ENCODE data around the gene KDM4C. TPM values are rescaled to one million over a fixed set of nuclear protein-coding genes. Genes with fewer than 3 reads are reported as not detected.

The KDM4C gene
- total RNA-seq, 5 donors from 2014 or later (not counting 1 experiment from before 2014, with no cell fraction given) = 66.4 to 107 (median 76.0) TPM

DNA sequence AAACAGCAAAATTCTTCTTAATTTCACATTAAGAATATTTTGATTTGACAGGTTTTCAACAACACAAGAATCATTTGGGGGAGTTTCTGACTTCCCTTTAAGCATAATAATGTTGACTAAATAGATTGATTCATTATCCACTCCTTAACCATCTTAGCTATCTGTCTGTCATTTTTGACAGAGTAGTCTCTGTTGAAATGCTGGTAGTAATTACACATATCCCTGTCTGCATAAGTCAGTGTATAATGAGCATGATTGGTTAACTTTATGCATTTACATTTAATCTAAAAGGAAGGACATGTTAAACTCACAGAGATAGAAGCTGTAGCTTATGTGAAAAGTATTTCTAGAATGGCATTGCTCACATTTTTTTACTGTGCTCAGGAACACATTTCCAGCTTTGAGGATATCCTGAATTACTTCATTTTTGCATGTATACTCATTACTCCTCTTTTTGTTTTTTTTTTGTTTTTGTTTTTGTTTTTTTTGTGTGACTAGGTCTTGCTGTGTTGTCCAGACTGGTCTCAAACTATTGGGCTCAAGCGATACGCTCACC, 385.9 kb downstream of the KDM4C start:
- H3K27me3 Mint-ChIP-seq = no peaks in the 10 kb centered on the region
- H3K27ac ChIP-seq (ENCODE audit: low read length) = no peak overlapping the region
- POLR2A ChIA-PET = interaction anchor here in 1 of 2 donors (0.6 kb wide), 1 partner anchor 36 kb away, joined by 3 read pairs; no protein-coding TSS in a partner anchor
- peaks cover 0 to 9% of the 10 kb centered on the region in 2 experiments for H3K4me1 ChIP-seq (ENCODE audit: control insufficient read depth in 1 of 2, extremely low read depth in 1 of 2, insufficient read depth in 2 of 2, low read length in 2 of 2)
- no peak overlapping the region for H3K4me3 Mint-ChIP-seq
- no peaks in the 10 kb centered on the region for H3K9me3 Mint-ChIP-seq
- WGBS (ENCODE audit: insufficient coverage) = 100% methylated on average over 2 of the region's 2 CpGs
- no peaks in the 10 kb centered on the region for H3K9me3 ChIP-seq
- peaks cover 0 to 20% of the 10 kb centered on the region in 2 donors for H3K36me3 ChIP-seq (ENCODE audit: control insufficient read depth in 2 of 2, extremely low read depth in 1 of 2, insufficient read depth in 1 of 2, low read length in 1 of 2)
- ATAC-seq (replicated peaks in 1 of 4) = no peak
- H3K4me1 Mint-ChIP-seq = peaks cover 23 to 33% (median 27%) of the 10 kb centered on the region in 3 donors
- H3K36me3 Mint-ChIP-seq = peaks cover 72% of the 10 kb centered on the region
- no peak for DNase-seq
- H3K27ac Mint-ChIP-seq = peak overlapping the region in 1 of 2 donors; percentile 44
- H3K4me3 ChIP-seq (ENCODE audit: control insufficient read depth in 1 of 2, extremely low read depth in 1 of 2, low read length in 1 of 2) = no peak overlapping the region
- CTCF ChIA-PET = interaction anchor here in 1 of 2 donors (0.6 kb wide), 1 partner anchor 702 kb away, joined by 3 read pairs; no protein-coding TSS in a partner anchor
- H3K27me3 ChIP-seq (replicated peaks in 1 of 2; ENCODE audit: control insufficient read depth in 2 of 2, extremely low read depth in 1 of 2, insufficient read depth in 2 of 2, low read length in 1 of 2) = no peaks in the 10 kb centered on the region

- Mint-ChIP-seq H3K9me3 (no peaks in the 10 kb centered on the region), H3K27ac (no peak overlapping the region), H3K4me1 (peaks cover 30 to 39% (median 32%) of the 10 kb centered on the region in 3 donors), H3K27me3 (no peaks in the 10 kb centered on the region), H3K4me3 (no peak overlapping the region), H3K36me3 (peaks cover 69% of the 10 kb centered on the region)
- POLR2A ChIA-PET = no interaction called here
- Histone ChIP-seq H3K27ac (ENCODE audit: low read length) (no peak overlapping the region), H3K4me1 (ENCODE audit: control insufficient read depth in 1 of 2, extremely low read depth in 1 of 2, insufficient read depth in 2 of 2, low read length in 2 of 2) (peaks cover 2 to 17% of the 10 kb centered on the region in 2 experiments), H3K27me3 (replicated peaks in 1 of 2; ENCODE audit: control insufficient read depth in 2 of 2, extremely low read depth in 1 of 2, insufficient read depth in 2 of 2, low read length in 1 of 2) (no peaks in the 10 kb centered on the region), H3K9me3 (no peaks in the 10 kb centered on the region), H3K36me3 (ENCODE audit: control insufficient read depth in 2 of 2, extremely low read depth in 1 of 2, insufficient read depth in 1 of 2, low read length in 1 of 2) (peaks cover 0 to 20% of the 10 kb centered on the region in 2 donors), H3K4me3 (ENCODE audit: control insufficient read depth in 1 of 2, extremely low read depth in 1 of 2, low read length in 1 of 2) (no peak overlapping the region)
- DNase-seq (no peak), ATAC-seq (replicated peaks in 1 of 4) (no peak)
- CTCF ChIA-PET = interaction anchor here in 1 of 2 donors (0.6 kb wide), 1 partner anchor 701 kb away, joined by 3 read pairs; no protein-coding TSS in a partner anchor
- WGBS (ENCODE audit: insufficient coverage) = 88% methylated on average over 5 of the region's 10 CpGs
These were observed 386.7 kb downstream of the KDM4C start for GRCh38 chr9:7144265-7145046.

DNA sequence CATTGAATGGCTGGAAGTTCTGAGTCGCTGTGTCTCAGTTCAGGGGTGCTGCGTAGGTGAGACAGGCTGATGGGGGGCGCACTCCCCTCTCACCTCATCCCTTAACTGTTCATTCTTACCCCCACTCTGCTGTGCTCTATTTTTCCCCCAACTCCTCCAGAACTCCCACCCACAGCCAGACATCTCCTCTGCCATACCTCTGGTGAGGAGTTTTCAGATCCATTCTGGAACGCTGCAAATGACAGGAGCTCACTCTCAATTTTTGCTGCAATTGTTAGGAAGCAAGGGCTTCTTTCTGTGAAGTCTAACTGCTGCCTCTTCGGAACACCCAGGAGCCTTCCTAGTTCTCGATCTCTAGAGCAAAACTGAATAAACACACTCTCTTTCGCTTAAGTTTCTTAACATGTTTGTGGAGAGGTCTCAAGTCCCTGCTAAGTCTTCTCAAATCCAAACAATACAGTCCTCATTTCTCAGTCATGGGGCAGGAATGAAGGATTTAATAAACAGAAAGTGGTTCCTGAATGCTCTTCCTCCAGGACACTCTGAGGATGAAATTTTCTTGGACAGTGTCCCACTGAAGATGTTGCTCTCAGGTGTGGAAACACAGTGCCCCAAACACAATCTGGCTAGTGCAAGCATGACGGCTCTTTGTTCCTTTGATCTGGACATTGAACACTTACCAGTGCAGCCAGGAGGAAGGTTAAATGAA, 387.7 kb downstream of the KDM4C start:
- Histone ChIP-seq H3K9me3 (no peaks in the 10 kb centered on the region), H3K27ac (ENCODE audit: low read length) (no peak overlapping the region), H3K4me1 (ENCODE audit: control insufficient read depth in 1 of 2, extremely low read depth in 1 of 2, insufficient read depth in 2 of 2, low read length in 2 of 2) (peaks cover 10 to 27% of the 10 kb centered on the region in 2 experiments), H3K36me3 (ENCODE audit: control insufficient read depth in 2 of 2, extremely low read depth in 1 of 2, insufficient read depth in 1 of 2, low read length in 1 of 2) (peaks cover 0 to 20% of the 10 kb centered on the region in 2 donors), H3K27me3 (replicated peaks in 1 of 2; ENCODE audit: control insufficient read depth in 2 of 2, extremely low read depth in 1 of 2, insufficient read depth in 2 of 2, low read length in 1 of 2) (no peaks in the 10 kb centered on the region), H3K4me3 (ENCODE audit: control insufficient read depth in 1 of 2, extremely low read depth in 1 of 2, low read length in 1 of 2) (no peak overlapping the region)
- Mint-ChIP-seq H3K4me1 (peaks cover 39 to 49% (median 43%) of the 10 kb centered on the region in 3 donors), H3K27ac (no peak overlapping the region), H3K4me3 (no peak overlapping the region), H3K9me3 (no peaks in the 10 kb centered on the region), H3K27me3 (no peaks in the 10 kb centered on the region), H3K36me3 (peaks cover 61% of the 10 kb centered on the region)
- DNase-seq (no peak), ATAC-seq (replicated peaks in 1 of 4) (no peak)
- WGBS (ENCODE audit: insufficient coverage) = no CpG with 5 or more reads among the region's 8 CpGs
- CTCF ChIA-PET = no interaction called here
- POLR2A ChIA-PET = no interaction called here

- peaks cover 0 to 19% of the 10 kb centered on the region in 2 donors for H3K36me3 ChIP-seq (ENCODE audit: control insufficient read depth in 2 of 2, extremely low read depth in 1 of 2, insufficient read depth in 1 of 2, low read length in 1 of 2)
- peaks cover 54% of the 10 kb centered on the region for H3K36me3 Mint-ChIP-seq
- ChIA-PET POLR2A (no interaction called here), CTCF (no interaction called here)
- ATAC-seq (replicated peaks in 1 of 4) = no peak
- H3K9me3 ChIP-seq = no peaks in the 10 kb centered on the region
- no peaks in the 10 kb centered on the region for H3K9me3 Mint-ChIP-seq
- no peak overlapping the region for H3K27ac Mint-ChIP-seq
- H3K4me1 Mint-ChIP-seq = peaks cover 44 to 53% (median 49%) of the 10 kb centered on the region in 3 donors
- DNase-seq = no peak
- no peak overlapping the region for H3K27ac ChIP-seq (ENCODE audit: low read length)
- H3K27me3 ChIP-seq (replicated peaks in 1 of 2; ENCODE audit: control insufficient read depth in 2 of 2, extremely low read depth in 1 of 2, insufficient read depth in 2 of 2, low read length in 1 of 2) = no peaks in the 10 kb centered on the region
- no peak overlapping the region for H3K4me3 ChIP-seq (ENCODE audit: control insufficient read depth in 1 of 2, extremely low read depth in 1 of 2, low read length in 1 of 2)
- H3K27me3 Mint-ChIP-seq = no peaks in the 10 kb centered on the region
- 88% methylated on average over 2 of the region's 5 CpGs for WGBS (ENCODE audit: insufficient coverage)
- H3K4me1 ChIP-seq (ENCODE audit: control insufficient read depth in 1 of 2, extremely low read depth in 1 of 2, insufficient read depth in 2 of 2, low read length in 2 of 2) = peaks cover 12 to 37% of the 10 kb centered on the region in 2 experiments
- no peak overlapping the region for H3K4me3 Mint-ChIP-seq
These were observed 388.8 kb downstream of the KDM4C start for GRCh38 chr9:7146582-7146981.

GRCh38 chr9:7147121-7148090, 389.6 kb downstream of the KDM4C start:
- H3K36me3 Mint-ChIP-seq = peaks cover 52% of the 10 kb centered on the region
- H3K27me3 Mint-ChIP-seq = no peaks in the 10 kb centered on the region
- H3K9me3 Mint-ChIP-seq = no peaks in the 10 kb centered on the region
- no peak overlapping the region for H3K27ac Mint-ChIP-seq
- Histone ChIP-seq H3K36me3 (ENCODE audit: control insufficient read depth in 2 of 2, extremely low read depth in 1 of 2, insufficient read depth in 1 of 2, low read length in 1 of 2) (peaks cover 0 to 17% of the 10 kb centered on the region in 2 donors), H3K27ac (ENCODE audit: low read length) (no peak overlapping the region), H3K4me3 (ENCODE audit: control insufficient read depth in 1 of 2, extremely low read depth in 1 of 2, low read length in 1 of 2) (no peak overlapping the region), H3K9me3 (no peaks in the 10 kb centered on the region), H3K27me3 (replicated peaks in 1 of 2; ENCODE audit: control insufficient read depth in 2 of 2, extremely low read depth in 1 of 2, insufficient read depth in 2 of 2, low read length in 1 of 2) (no peaks in the 10 kb centered on the region), H3K4me1 (ENCODE audit: control insufficient read depth in 1 of 2, extremely low read depth in 1 of 2, insufficient read depth in 2 of 2, low read length in 2 of 2) (peaks cover 12 to 37% of the 10 kb centered on the region in 2 experiments)
- ATAC-seq (replicated peaks in 1 of 4) (no peak), DNase-seq (no peak)
- 96% methylated on average over 11 of the region's 14 CpGs for WGBS (ENCODE audit: insufficient coverage)
- peaks cover 48 to 52% (median 51%) of the 10 kb centered on the region in 3 donors for H3K4me1 Mint-ChIP-seq
- CTCF ChIA-PET = no interaction called here
- POLR2A ChIA-PET = no interaction called here
- H3K4me3 Mint-ChIP-seq = no peak overlapping the region

All from T-cell (primary cell).